Sigmoid colon (tissue), 3 donors: ENCODE data around the gene CIDEA.
"Not testable (repeated sequence)": the region's sequence is repeated elsewhere in the genome, so short reads cannot be mapped to it uniquely, and the experiment has no call there.

Source experiments
- POLR2A ChIP-seq, 2 donors: fragments of 450-650 bp; IDR thresholded peaks; one replicate each; pipeline ENCODE4 v1.6.1; 2016; ENCODE audit warnings: antibody characterized with exemption in 2 of 2, mild to moderate bottlenecking in 2 of 2, moderate library complexity in 2 of 2
- TF ChIP-seq, protein P1 (sequence below), 4 experiments: fragments of 450-650 bp in 3 of 4; fragments of 200-600 bp in 1 of 4; IDR thresholded peaks; one replicate each; pipeline ENCODE4 v1.5.1; 2016 to 2019; ENCODE audit warnings: antibody characterized with exemption in 4 of 4, mild to moderate bottlenecking in 3 of 4, moderate library complexity in 2 of 4

DNA sequence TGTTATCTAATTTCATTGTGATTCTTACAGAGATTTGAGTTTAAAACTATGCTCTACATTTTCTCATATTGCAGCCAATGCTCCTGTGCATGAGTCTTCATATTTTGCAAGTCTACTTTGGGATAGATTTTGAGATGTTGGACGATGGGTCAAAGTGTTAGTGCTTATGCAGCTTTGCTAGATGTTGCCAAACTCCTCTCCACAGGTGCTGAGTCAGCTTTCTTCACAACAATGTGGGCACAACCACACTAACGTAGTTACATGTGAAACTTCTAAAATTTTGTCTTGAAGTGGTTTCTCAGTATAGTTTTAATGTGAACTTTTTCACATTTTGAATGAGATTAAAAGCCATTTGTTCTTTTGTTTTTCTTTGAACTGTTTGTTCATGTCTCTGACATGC, 32.1 kb upstream of the CIDEA start:
- TF ChIP-seq POLR2A (IDR thresholded peaks at IDR 0.05), result not testable (repeated sequence)
- TF ChIP-seq, protein P1, sequence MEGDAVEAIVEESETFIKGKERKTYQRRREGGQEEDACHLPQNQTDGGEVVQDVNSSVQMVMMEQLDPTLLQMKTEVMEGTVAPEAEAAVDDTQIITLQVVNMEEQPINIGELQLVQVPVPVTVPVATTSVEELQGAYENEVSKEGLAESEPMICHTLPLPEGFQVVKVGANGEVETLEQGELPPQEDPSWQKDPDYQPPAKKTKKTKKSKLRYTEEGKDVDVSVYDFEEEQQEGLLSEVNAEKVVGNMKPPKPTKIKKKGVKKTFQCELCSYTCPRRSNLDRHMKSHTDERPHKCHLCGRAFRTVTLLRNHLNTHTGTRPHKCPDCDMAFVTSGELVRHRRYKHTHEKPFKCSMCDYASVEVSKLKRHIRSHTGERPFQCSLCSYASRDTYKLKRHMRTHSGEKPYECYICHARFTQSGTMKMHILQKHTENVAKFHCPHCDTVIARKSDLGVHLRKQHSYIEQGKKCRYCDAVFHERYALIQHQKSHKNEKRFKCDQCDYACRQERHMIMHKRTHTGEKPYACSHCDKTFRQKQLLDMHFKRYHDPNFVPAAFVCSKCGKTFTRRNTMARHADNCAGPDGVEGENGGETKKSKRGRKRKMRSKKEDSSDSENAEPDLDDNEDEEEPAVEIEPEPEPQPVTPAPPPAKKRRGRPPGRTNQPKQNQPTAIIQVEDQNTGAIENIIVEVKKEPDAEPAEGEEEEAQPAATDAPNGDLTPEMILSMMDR (IDR thresholded peaks at IDR 0.05), result not testable (repeated sequence)
